GM12878 (cell line): ENCODE results near the gene CEP89. TPM values are rescaled to one million over a fixed set of nuclear protein-coding genes. Genes with fewer than 3 reads are reported as not detected.

Source experiments
- ATAC-seq: fragments of 200-7000 bp; cut with Tn5 transposase; 3 replicates; pipeline ENCODE4 v1.9.1; 2020; ENCODE audit warnings: mild to moderate bottlenecking, moderate library complexity
- BruUV-seq: library from RNA; stranded (reverse); fragments of 400-500 nt; replicated peaks from 2 replicates; lab custom pipeline; 2021; lab: Mats Ljungman, UMichigan
- CTCF ChIA-PET: fragments of 300-600 bp; sonication (Branson Sonifier 250); formaldehyde crosslinking; extraction: SDS; loops from one replicate; lab custom pipeline; 2021; ENCODE audit warnings: inconsistent platforms; lab: Yijun Ruan, JAX
- POLR2A ChIA-PET: fragments of 350-600 bp; formaldehyde crosslinking; extraction: SDS; loops from one replicate; lab custom pipeline; 2021; ENCODE audit warnings: inconsistent platforms; lab: Charles Lee
- RAD21 ChIA-PET: fragments of 300-600 bp; sonication (Branson Sonifier 250); formaldehyde crosslinking; loops from one replicate; lab custom pipeline; 2023; ENCODE audit warnings: antibody characterized with exemption; ENCODE audit not compliant: unreplicated experiment; lab: Charles Lee
- SMC1A ChIA-PET: fragments of 300-600 bp; sonication (Branson Sonifier 250); formaldehyde crosslinking; loops from one replicate; lab custom pipeline; 2023; ENCODE audit not compliant: unreplicated experiment, uncharacterized antibody; lab: Charles Lee
- DNase-seq: peaks from one replicate; pipeline ENCODE4 v3.0.0-alpha.2; 2011; ENCODE audit warnings: low read depth, low spot score
- FAIRE-seq: peaks from 3 replicates; lab custom pipeline; 2011; peaks lifted over from hg19 to GRCh38; lab: Jason Lieb, UNC
- H2AFZ ChIP-seq: 2 replicates; pipeline ENCODE4 v1.6.0; 2011; ENCODE audit warnings: low read depth, low read length, control low read depth; ENCODE audit not compliant: control insufficient read depth
- H3K27ac ChIP-seq: 2 replicates; pipeline ENCODE4 v1.5.1; 2011; ENCODE audit warnings: control low read depth; ENCODE audit not compliant: control insufficient read depth, insufficient read depth
- H3K27me3 ChIP-seq, 2 experiments: replicated peaks in 1 of 2; 2 replicates each; pipeline versions ENCODE4 v1.6.0 to v1.6.1; 2011; ENCODE audit warnings: low read length in 1 of 2; ENCODE audit not compliant: control insufficient read depth in 2 of 2, insufficient read depth in 2 of 2
- H3K36me3 ChIP-seq, 2 experiments: 2 replicates each; pipeline ENCODE4 v1.5.1; 2011; ENCODE audit warnings: low read length in 1 of 2; ENCODE audit not compliant: control insufficient read depth in 2 of 2, insufficient read depth in 2 of 2
- H3K4me1 ChIP-seq: 2 replicates; pipeline ENCODE4 v1.6.1; 2011; ENCODE audit warnings: mild to moderate bottlenecking, low read length, moderate library complexity, mixed read lengths; ENCODE audit not compliant: control insufficient read depth, insufficient read depth
- H3K4me2 ChIP-seq: 2 replicates; pipeline ENCODE4 v1.6.0; 2011; ENCODE audit warnings: control low read depth; ENCODE audit not compliant: control insufficient read depth, insufficient read depth
- H3K4me3 ChIP-seq: fragments of 200-600 bp; sonication (generic); 2 replicates; pipeline ENCODE4 v1.5.1; 2016
- H3K79me2 ChIP-seq: 2 replicates; pipeline ENCODE4 v1.6.0; 2011; ENCODE audit warnings: low read length; ENCODE audit not compliant: control insufficient read depth, insufficient read depth
- H3K9ac ChIP-seq: 2 replicates; pipeline ENCODE4 v1.8.0; 2011; ENCODE audit warnings: low read length, control low read depth, mixed read lengths; ENCODE audit not compliant: control insufficient read depth, insufficient read depth
- H3K9me3 ChIP-seq: replicated peaks from 3 replicates; pipeline ENCODE4 v1.5.1; 2011; ENCODE audit warnings: mild to moderate bottlenecking, low read length; ENCODE audit not compliant: control insufficient read depth, insufficient read depth
- H4K20me1 ChIP-seq: 2 replicates; pipeline ENCODE4 v1.6.0; 2011; ENCODE audit not compliant: control insufficient read depth, insufficient read depth
- FOXK2 ChIP-seq: fragments of 450-650 bp; IDR thresholded peaks from 2 replicates; pipeline ENCODE4 v1.6.1; 2017; ENCODE audit warnings: mild to moderate bottlenecking, moderate library complexity
- MYB ChIP-seq: fragments of 150-350 bp; IDR thresholded peaks from 2 replicates; pipeline ENCODE4 v1.6.1; 2014; ENCODE audit warnings: mild to moderate bottlenecking, low read depth, low read length, borderline replicate concordance
- POLR2AphosphoS5 ChIP-seq: IDR thresholded peaks from 2 replicates; pipeline ENCODE4 v1.6.1; 2011; ENCODE audit warnings: mild to moderate bottlenecking, low read length, inconsistent platforms
- ZNF207 ChIP-seq: fragments of 450-650 bp; IDR thresholded peaks from 2 replicates; pipeline ENCODE4 v1.6.1; 2014; ENCODE audit warnings: antibody characterized with exemption, mild to moderate bottlenecking, borderline replicate concordance
- ZZZ3 ChIP-seq: IDR thresholded peaks from 2 replicates; pipeline ENCODE4 v1.6.1; 2011; ENCODE audit warnings: low read depth; ENCODE audit not compliant: control insufficient read depth, insufficient read length
- WGBS: methylation state at CpG from one replicate; pipeline ENCODE4 v1.1.6; 2016; ENCODE audit warnings: low lambda C conversion rate; ENCODE audit not compliant: insufficient replicate concordance, insufficient coverage; ENCODE audit errors: missing lambda C conversion rate; 5-methylcytosine and 5-hydroxymethylcytosine counted together
- in situ Hi-C: fragments of 300-500 bp; cut with MboI; formaldehyde crosslinking; loops from 9 replicates; pipeline ENCODE4 v1.14.3; 2018; ENCODE audit warnings: mixed read lengths
- intact Hi-C: fragments of 100-400 bp; cut with micrococcal nuclease; formaldehyde crosslinking; loops from one replicate; pipeline ENCODE4 v1.14.2; 2022; ENCODE audit not compliant: unreplicated experiment
- polyA plus RNA-seq, 11 experiments: library from polyadenylated mRNA; depleted of rRNA in 4 of 11; unstranded in 6 of 11; stranded (reverse) in 5 of 11; fragments of >200 nt; fragmentation: Nextera tagmentation in 4 of 11; fragmentation: Illumina TruSeq in 1 of 11; extraction: Ambion mirVana in 4 of 11; extraction: Trizol in 1 of 11; gene quantifications; 1 replicate in 1 of 11; 2 replicates in 10 of 11; pipeline versions ENCODE4 v1.2.1 to v1.2.3, GENCODE V29; 2011 to 2016; ENCODE audit warnings: inconsistent platforms in 2 of 11, missing spikeins in 2 of 11, low read depth in 1 of 11
- total RNA-seq, 4 experiments: library from RNA; depleted of rRNA in 3 of 4; stranded (reverse); fragments of >200 nt in 3 of 4; fragmentation: Illumina TruSeq in 1 of 4; extraction: Trizol in 1 of 4; gene quantifications; 2 replicates each; pipeline versions ENCODE4 v1.2.1 to v1.2.3, GENCODE V29; 2013 to 2021
- TF ChIP-seq, protein P1 (sequence below): fragments of 450-650 bp; IDR thresholded peaks from 2 replicates; pipeline ENCODE4 v1.6.1; 2016; ENCODE audit warnings: mild to moderate bottlenecking, moderate library complexity, borderline replicate concordance

The CEP89 gene
- total and polyA plus RNA-seq, 10 of the 15 experiments (the other 5 are each of a cell fraction or from before 2014, with no cell fraction given) = 6.0 to 19.3 (median 10.2) TPM

- 66% methylated on average over 9 of the region's 9 CpGs for WGBS
- in situ Hi-C loops = no loop called here
- BruUV-seq = no TSS peak
- TF ChIP-seq, protein P1, sequence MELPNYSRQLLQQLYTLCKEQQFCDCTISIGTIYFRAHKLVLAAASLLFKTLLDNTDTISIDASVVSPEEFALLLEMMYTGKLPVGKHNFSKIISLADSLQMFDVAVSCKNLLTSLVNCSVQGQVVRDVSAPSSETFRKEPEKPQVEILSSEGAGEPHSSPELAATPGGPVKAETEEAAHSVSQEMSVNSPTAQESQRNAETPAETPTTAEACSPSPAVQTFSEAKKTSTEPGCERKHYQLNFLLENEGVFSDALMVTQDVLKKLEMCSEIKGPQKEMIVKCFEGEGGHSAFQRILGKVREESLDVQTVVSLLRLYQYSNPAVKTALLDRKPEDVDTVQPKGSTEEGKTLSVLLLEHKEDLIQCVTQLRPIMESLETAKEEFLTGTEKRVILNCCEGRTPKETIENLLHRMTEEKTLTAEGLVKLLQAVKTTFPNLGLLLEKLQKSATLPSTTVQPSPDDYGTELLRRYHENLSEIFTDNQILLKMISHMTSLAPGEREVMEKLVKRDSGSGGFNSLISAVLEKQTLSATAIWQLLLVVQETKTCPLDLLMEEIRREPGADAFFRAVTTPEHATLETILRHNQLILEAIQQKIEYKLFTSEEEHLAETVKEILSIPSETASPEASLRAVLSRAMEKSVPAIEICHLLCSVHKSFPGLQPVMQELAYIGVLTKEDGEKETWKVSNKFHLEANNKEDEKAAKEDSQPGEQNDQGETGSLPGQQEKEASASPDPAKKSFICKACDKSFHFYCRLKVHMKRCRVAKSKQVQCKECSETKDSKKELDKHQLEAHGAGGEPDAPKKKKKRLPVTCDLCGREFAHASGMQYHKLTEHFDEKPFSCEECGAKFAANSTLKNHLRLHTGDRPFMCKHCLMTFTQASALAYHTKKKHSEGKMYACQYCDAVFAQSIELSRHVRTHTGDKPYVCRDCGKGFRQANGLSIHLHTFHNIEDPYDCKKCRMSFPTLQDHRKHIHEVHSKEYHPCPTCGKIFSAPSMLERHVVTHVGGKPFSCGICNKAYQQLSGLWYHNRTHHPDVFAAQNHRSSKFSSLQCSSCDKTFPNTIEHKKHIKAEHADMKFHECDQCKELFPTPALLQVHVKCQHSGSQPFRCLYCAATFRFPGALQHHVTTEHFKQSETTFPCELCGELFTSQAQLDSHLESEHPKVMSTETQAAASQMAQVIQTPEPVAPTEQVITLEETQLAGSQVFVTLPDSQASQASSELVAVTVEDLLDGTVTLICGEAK = no peak
- TF ChIP-seq ZNF207 (no peak), POLR2AphosphoS5 (no peak), FOXK2 (no peak), ZZZ3 (no peak), MYB (no peak)
- H3K27me3 ChIP-seq = no peaks in the 10 kb centered on the region
- H3K79me2 ChIP-seq = no peaks in the 10 kb centered on the region
- FAIRE-seq (no peak), ATAC-seq (no peak), DNase-seq (no peak)
- no peak overlapping the region for H3K27ac ChIP-seq
- H4K20me1 ChIP-seq = no peaks in the 10 kb centered on the region
- RAD21 ChIA-PET = no interaction called here
- CTCF ChIA-PET = no interaction called here
- H3K4me2 ChIP-seq = no peak overlapping the region
- POLR2A ChIA-PET = no interaction called here
- H3K36me3 ChIP-seq = no peaks in the 10 kb centered on the region
- no peak overlapping the region for H2AFZ ChIP-seq
- SMC1A ChIA-PET = no interaction called here
- H3K9me3 ChIP-seq = no peaks in the 10 kb centered on the region
- no peak overlapping the region for H3K9ac ChIP-seq
- intact Hi-C loops = no loop called here
- H3K4me1 ChIP-seq = no peaks in the 10 kb centered on the region
- H3K4me3 ChIP-seq = no peak overlapping the region
These were observed 94.3 kb downstream of the CEP89 start for GRCh38 chr19:32877323-32877912.
